IPS-20b (cell line): ENCODE measurements around the gene TOB1.
A peak's percentile ranks its signal among the peaks of the same experiment; 100 is the strongest.
"Not testable (repeated sequence)": the region's sequence is repeated elsewhere in the genome, so short reads cannot be mapped to it uniquely, and the experiment has no call there.

Experiments
- H3K27ac ChIP-seq: one replicate; pipeline ENCODE4 v1.5.1; 2013; ENCODE audit warnings: low read length
- H3K27me3 ChIP-seq: 2 replicates; pipeline ENCODE4 v1.6.1; 2013; ENCODE audit warnings: mild to moderate bottlenecking, low read length, inconsistent platforms; ENCODE audit not compliant: insufficient read depth
- H3K36me3 ChIP-seq: 2 replicates; pipeline ENCODE4 v1.6.1; 2013; ENCODE audit warnings: low read depth, mild to moderate bottlenecking, inconsistent platforms, low read length, moderate library complexity; ENCODE audit not compliant: insufficient read depth
- H3K4me1 ChIP-seq: 2 replicates; pipeline ENCODE4 v1.6.1; 2013; ENCODE audit warnings: mild to moderate bottlenecking, control low read depth, inconsistent platforms, low read length, moderate library complexity; ENCODE audit not compliant: insufficient read depth
- H3K4me3 ChIP-seq: 2 replicates; pipeline ENCODE4 v1.5.1; 2013; ENCODE audit warnings: mild to moderate bottlenecking, low read length, inconsistent platforms
- H3K9ac ChIP-seq: 2 replicates; pipeline ENCODE4 v1.6.1; 2013; ENCODE audit warnings: low read depth, mild to moderate bottlenecking, inconsistent platforms, low read length, moderate library complexity
- H3K9me3 ChIP-seq: 2 replicates; pipeline ENCODE4 v1.6.1; 2013; ENCODE audit warnings: mild to moderate bottlenecking, low read depth, low read length, inconsistent platforms; ENCODE audit not compliant: insufficient read depth

The TOB1 gene

GRCh38 chr17:50877838-50878237 lies 11.7 kb upstream of the TOB1 start:
- H3K27me3 ChIP-seq, result no peaks in the 10 kb centered on the region
- H3K27ac ChIP-seq, result no peak overlapping the region
- no peaks in the 10 kb centered on the region for H3K4me1 ChIP-seq
- no peaks in the 10 kb centered on the region for H3K36me3 ChIP-seq
- H3K9me3 ChIP-seq, result peaks cover 4% of the 10 kb centered on the region; the same call in 1 of the 2 replicates
- no peak overlapping the region for H3K9ac ChIP-seq
- no peak overlapping the region for H3K4me3 ChIP-seq

- H3K27ac ChIP-seq, result not testable (repeated sequence)
These were observed 10.9 kb upstream of the TOB1 start for GRCh38 chr17:50877042-50877441.

GRCh38 chr17:50875074-50875473 lies 8.9 kb upstream of the TOB1 start:
- Histone ChIP-seq H3K9me3 (peaks cover 2% of the 10 kb centered on the region; the same call in 1 of the 2 replicates), H3K36me3 (no peaks in the 10 kb centered on the region), H3K4me3 (no peak overlapping the region), H3K4me1 (no peaks in the 10 kb centered on the region), H3K27ac (no peak overlapping the region), H3K9ac (no peak overlapping the region), H3K27me3 (no peaks in the 10 kb centered on the region)

More at GRCh38 chr17:50877042-50877441, 10.9 kb upstream of the TOB1 start:
- H3K27me3 ChIP-seq, H3K4me1 ChIP-seq, H3K9ac ChIP-seq, H3K4me3 ChIP-seq, H3K9me3 ChIP-seq, H3K36me3 ChIP-seq: not testable (repeated sequence)

- Histone ChIP-seq H3K27ac (no peak overlapping the region), H3K4me3 (no peak overlapping the region), H3K9ac (no peak overlapping the region), H3K27me3 (no peaks in the 10 kb centered on the region), H3K9me3 (no peaks in the 10 kb centered on the region), H3K4me1 (peaks cover 5% of the 10 kb centered on the region; the same call in 1 of the 2 replicates), H3K36me3 (no peaks in the 10 kb centered on the region)
These were observed 6.7 kb upstream of the TOB1 start for GRCh38 chr17:50872710-50873424.

GRCh38 chr17:50871898-50872297 lies 5.7 kb upstream of the TOB1 start:
- Histone ChIP-seq H3K27me3 (no peaks in the 10 kb centered on the region), H3K36me3 (no peaks in the 10 kb centered on the region), H3K4me3 (no peak overlapping the region), H3K27ac (no peak overlapping the region), H3K9ac (no peak overlapping the region), H3K9me3 (no peaks in the 10 kb centered on the region), H3K4me1 (peaks cover 5% of the 10 kb centered on the region; the same call in 1 of the 2 replicates)

- H3K27me3 ChIP-seq, result no peaks in the 10 kb centered on the region
- no peak overlapping the region for H3K4me3 ChIP-seq
- no peak overlapping the region for H3K9ac ChIP-seq
- peaks cover 5% of the 10 kb centered on the region; the same call in 1 of the 2 replicates for H3K4me1 ChIP-seq
- H3K27ac ChIP-seq, result no peak overlapping the region
- H3K36me3 ChIP-seq, result no peaks in the 10 kb centered on the region
- H3K9me3 ChIP-seq, result no peaks in the 10 kb centered on the region
These were observed 5.2 kb upstream of the TOB1 start for GRCh38 chr17:50871364-50871763.

GRCh38 chr17:50868602-50869001 lies 2.4 kb upstream of the TOB1 start:
- peak overlapping the region; percentile 90; the same call in 1 of the 2 replicates for H3K9ac ChIP-seq
- no peak overlapping the region for H3K27ac ChIP-seq
- H3K4me3 ChIP-seq, result peak overlapping the region; percentile 96
- H3K9me3 ChIP-seq, result no peaks in the 10 kb centered on the region
- peaks cover 11% of the 10 kb centered on the region; the same call in 1 of the 2 replicates for H3K4me1 ChIP-seq
- H3K36me3 ChIP-seq, result peaks cover 2% of the 10 kb centered on the region; the same call in 1 of the 2 replicates
- no peaks in the 10 kb centered on the region for H3K27me3 ChIP-seq

GRCh38 chr17:50868140-50868438 lies 1.9 kb upstream of the TOB1 start:
- Histone ChIP-seq H3K27ac (peak overlapping the region; percentile 83), H3K4me1 (peaks cover 11% of the 10 kb centered on the region; the same call in 1 of the 2 replicates), H3K9me3 (no peaks in the 10 kb centered on the region), H3K27me3 (no peaks in the 10 kb centered on the region), H3K4me3 (peak overlapping the region; percentile 96), H3K9ac (peak overlapping the region; percentile 90; the same call in 1 of the 2 replicates), H3K36me3 (peaks cover 8% of the 10 kb centered on the region)

GRCh38 chr17:50867363-50868139 lies 1.4 kb upstream of the TOB1 start:
- Histone ChIP-seq H3K4me3 (peak overlapping the region; percentile 96), H3K9me3 (no peaks in the 10 kb centered on the region)

GRCh38 chr17:50866950-50867362 lies 802 bp upstream of the TOB1 start:
- H3K9ac ChIP-seq, result peak overlapping the region; percentile 90
- no peaks in the 10 kb centered on the region for H3K27me3 ChIP-seq
- H3K36me3 ChIP-seq, result peaks cover 19% of the 10 kb centered on the region
- H3K4me3 ChIP-seq, result peak overlapping the region; percentile 96
- no peaks in the 10 kb centered on the region for H3K9me3 ChIP-seq
- H3K4me1 ChIP-seq, result peaks cover 11% of the 10 kb centered on the region; the same call in 1 of the 2 replicates
- H3K27ac ChIP-seq, result peak overlapping the region; percentile 78

More at GRCh38 chr17:50867363-50868139, 1.4 kb upstream of the TOB1 start:
- H3K27ac ChIP-seq, result peak overlapping the region; percentile 83
- H3K4me1 ChIP-seq, result peaks cover 11% of the 10 kb centered on the region; the same call in 1 of the 2 replicates
- H3K27me3 ChIP-seq, result no peaks in the 10 kb centered on the region
- H3K36me3 ChIP-seq, result peaks cover 13% of the 10 kb centered on the region
- peak overlapping the region; percentile 90; the same call in 1 of the 2 replicates for H3K9ac ChIP-seq

GRCh38 chr17:50865868-50866260 lies 290 bp downstream of the TOB1 start:
- Histone ChIP-seq H3K9ac (peak overlapping the region; percentile 88; the same call in 1 of the 2 replicates), H3K27ac (peak overlapping the region; percentile 1), H3K36me3 (peaks cover 30% of the 10 kb centered on the region), H3K4me3 (peak overlapping the region; percentile 96; the same call in 1 of the 2 replicates), H3K9me3 (no peaks in the 10 kb centered on the region), H3K4me1 (peaks cover 11% of the 10 kb centered on the region; the same call in 1 of the 2 replicates), H3K27me3 (no peaks in the 10 kb centered on the region)
